GM18508 (cell line): Measurements from ENCODE around the gene FUCA1.
"Not testable (repeated sequence)": the region's sequence is repeated elsewhere in the genome, so short reads cannot be mapped to it uniquely, and the experiment has no call there.

Experiments used
- ATAC-seq: cut with Tn5 transposase; IDR thresholded peaks from one replicate; pipeline ENCODE4 v1.9.1; 2021; ENCODE audit warnings: moderate number of reproducible peaks; ENCODE audit not compliant: insufficient read depth, unreplicated experiment

FUCA1 gene

DNA sequence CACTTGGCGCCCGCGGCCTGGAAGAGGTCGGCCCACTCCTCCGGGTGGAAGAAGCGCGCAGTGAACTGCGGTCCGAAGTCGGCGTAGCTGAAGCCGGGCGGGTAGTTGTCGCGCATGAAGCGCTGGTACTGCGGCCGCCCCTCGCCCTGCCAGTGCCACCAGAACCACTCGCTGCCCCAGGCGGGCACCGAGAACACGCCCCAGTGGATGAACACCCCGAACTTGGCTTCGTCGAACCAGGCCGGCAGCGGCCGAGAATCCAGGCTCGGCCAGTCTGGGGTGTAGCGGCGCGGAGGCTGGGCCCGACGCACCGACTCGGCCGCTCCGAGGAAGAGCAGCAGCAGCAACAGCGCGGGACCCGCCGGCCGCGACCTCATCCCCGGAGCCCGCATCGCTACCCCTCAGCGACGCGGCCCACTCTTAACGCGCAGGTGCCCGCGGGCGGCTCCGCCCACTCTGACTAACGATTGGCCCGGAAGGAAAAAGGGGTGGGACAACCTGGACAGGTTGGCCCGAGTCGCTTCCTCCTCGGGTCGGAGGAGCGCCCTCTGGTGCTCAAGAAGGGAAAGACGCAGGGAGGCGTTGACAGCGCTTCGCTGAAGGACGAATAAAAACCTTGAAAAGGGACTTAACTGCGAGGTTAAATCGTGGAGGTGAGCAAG is at the start of gene FUCA1:
FUCA1 (minus strand) TSS at position 396 of the 662 bp plus-strand sequence; CDS start at position 392, 4 bp downstream.
- ATAC-seq = peak; percentile 51

DNA sequence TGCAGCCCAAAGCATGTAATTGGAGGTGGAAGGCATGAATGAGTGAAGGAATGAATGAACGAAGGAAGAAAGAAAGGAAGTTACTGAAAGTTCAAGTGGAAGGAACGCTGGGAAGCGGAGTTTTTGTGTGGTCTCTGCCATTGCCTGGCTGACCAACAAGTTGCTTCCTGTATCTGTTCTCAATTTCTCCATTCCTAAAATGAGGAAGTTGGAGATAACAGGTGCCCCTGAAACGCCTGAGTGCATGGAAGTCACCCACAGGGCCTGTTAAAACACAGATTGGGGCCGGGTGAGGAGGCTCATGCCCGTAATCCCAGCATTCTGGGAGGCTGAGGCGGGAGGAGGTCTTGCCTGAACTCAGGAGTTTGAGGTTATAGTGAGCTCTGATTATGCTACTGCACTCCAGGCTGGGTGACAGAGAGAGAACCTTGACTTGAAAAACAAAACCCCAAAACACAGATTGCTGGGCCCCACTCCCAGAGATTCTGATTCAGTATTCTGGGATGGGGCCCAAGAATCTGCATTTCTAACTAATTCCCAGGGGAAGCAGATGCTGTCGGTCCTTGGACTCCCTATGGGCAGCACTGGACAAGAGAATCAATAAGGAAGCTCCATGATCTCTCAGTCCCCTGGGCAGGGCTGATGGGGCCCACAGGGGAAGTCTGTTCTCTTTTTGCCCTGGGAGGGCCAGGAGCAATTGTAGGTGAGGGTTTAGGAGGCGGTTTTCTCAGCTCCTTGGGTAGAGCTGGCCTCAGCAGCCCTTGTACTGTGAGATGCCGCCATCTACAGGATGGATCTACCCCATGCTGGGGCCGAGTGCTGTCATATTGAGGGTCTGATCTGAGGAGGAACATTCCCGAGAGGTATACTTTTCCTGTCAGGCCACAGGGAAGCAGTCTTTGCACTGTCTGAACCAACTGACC is 48.4 kb upstream of the FUCA1 start:
- no peak for ATAC-seq

DNA sequence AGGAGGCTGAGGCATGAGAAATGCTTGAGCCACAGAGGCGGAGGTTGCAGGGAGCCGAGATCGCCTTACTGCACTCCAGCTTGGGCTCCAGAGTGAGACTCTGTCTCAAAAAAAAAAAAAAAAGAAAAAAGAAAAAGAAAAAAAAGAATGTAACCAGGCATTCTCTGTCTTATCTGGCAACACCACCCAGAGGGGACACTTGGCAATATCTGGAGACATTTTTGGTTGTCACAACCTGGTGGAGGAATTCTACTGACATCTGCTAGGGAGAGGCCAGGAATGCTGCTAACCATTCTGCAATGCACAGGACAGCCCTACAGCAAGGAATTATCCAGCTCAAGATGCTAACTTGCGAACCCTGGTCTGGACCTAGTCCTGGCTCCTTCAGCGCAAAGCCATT is 47.4 kb upstream of the FUCA1 start:
- ATAC-seq = no peak

DNA sequence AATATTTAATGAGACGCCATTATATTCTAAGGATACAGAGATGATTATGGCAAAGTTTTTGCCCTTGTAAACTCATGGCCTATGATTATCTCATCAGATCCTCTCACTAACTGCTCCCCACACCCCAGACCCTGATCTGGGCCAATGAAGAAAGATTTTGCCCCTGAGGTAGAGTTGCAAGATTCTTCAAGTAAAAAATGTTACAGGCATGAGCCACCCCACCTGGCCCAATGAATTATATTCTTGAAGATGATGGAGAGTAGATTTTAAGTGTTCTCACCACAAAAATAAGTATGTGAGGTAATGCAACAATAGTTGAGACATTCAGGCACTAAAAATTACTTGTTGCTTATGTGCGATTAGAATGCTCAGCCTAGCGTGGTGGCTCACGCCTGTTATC is 46.8 kb upstream of the FUCA1 start:
- no peak for ATAC-seq

DNA sequence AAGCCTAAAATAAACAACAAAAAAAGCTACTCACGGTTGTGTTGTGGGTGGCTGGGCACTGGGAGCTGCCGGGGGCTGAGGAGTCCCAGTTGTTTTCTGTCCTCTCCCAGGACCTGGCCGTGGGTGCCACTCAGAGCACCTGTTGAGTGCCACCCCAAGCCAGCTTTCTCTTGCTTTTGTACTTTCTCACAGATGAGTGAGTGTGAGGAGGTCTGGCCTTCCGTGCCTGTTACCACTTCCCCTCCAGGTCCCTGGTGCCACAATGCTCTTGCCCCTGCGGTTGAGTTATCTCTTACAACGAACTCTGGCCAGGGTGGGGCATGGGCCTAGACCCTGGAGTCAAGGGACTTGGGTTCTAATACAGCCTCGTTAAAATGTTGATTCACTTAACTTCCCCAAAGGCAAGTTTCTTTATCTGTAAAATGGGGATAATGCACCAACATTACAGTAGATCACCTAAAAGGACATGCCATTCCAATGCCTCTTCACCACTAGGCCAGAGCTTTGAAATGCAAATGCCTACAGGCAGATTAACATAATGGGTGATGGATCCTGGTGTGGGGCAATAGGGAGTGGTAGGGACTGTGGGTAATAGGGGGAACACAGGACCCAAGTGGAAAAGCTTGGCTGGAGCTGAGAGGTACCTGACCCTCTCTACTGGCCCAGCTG is 45.3 kb upstream of the FUCA1 start, which contains the start of gene CNR2:
CNR2 (minus strand) TSS at position 151 of the 669 bp plus-strand sequence. CDS start 37,745 bp downstream, outside the sequence.
- ATAC-seq = no peak

DNA sequence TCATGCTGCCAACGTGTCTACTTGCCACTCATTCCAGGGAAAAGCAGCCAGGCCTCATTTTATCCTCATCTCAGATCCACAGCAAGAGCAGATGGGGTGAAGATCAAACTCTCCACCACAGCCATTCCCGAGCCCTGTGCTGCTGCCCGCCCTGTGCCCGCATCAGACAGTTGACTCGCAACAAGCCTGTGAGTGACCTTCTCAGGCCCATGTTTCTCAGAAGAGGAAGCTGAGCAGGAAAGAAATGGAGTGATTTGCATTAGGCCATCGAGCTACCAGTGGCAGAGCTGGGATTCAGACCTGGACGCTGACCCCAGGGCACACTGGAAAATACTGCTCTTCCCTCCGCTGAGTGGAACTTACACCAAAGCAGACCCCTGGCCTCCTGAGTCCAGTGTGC is 43.8 kb upstream of the FUCA1 start:
- no peak for ATAC-seq

DNA sequence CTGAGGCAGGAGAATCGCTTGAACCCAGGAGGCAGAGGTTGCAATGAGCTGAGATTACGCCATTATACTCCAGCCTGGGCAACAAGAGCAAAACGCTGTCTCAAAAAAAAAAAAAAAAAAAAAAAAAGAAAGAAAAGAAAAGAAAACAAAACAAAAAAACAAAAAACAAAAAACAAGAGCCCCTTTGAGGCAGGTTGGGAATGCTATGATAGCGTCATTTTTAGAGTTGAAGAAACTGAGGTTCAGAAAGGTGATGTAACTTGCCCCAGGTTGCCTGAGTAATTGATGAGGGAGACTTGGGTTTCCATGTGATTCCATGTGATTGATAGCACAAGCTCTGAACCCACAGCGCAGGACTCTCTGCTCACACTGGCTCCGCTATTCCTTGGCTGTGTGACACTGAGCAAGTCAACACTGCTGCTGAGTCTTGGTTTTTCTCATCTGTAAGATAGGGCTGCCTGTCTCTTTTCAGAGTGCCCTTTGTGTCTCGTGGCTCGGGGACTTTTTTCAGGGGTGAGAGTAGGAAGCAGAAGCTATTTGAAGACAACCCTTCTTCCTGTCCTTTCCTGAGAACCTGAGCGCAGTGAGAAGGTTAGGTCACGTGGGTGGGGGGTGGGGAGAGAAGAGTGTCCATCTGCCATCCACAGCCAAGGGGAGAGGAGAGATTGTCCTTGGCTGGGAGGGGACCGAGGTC is 42.6 kb upstream of the FUCA1 start:
- ATAC-seq = no peak

DNA sequence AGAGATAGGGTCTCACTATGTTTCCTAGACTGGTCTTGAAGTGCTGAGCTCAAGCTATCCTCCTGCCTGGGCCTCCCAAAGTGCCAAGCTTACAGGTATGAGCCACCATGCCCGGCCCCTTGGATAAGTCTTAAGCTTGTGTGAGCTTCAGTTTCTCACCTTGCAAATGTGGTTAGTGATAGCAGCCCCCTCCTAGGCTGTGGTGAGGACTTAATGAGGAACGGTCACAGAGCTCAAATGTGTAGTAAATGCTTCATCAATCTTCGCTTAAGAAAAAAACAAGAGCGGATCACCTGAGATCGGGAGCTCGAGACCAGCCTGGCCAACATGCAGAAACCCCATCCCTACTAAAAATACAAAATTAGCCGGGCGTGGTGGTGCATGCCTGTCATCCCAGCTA is 42.1 kb upstream of the FUCA1 start:
- ATAC-seq = no peak

DNA sequence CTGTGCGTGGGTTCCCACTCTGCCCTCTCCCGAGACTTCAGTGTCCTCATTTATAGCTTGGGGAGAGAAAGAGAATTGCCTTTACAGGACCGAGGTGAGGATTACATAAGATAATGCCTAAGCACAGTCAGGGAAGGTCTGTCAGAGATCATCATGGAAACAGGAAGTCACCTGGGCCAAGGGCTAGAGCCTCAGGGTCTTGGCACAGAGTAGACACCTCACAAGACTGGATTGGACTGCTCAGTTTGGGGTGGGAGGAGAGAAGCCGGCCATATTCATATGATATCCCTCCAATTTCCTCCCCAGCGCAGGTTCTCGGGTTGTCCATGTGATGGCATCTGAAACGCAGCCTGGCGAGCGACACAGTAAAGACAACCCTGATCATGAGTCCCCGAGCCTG is 41.3 kb upstream of the FUCA1 start:
- no peak for ATAC-seq

DNA sequence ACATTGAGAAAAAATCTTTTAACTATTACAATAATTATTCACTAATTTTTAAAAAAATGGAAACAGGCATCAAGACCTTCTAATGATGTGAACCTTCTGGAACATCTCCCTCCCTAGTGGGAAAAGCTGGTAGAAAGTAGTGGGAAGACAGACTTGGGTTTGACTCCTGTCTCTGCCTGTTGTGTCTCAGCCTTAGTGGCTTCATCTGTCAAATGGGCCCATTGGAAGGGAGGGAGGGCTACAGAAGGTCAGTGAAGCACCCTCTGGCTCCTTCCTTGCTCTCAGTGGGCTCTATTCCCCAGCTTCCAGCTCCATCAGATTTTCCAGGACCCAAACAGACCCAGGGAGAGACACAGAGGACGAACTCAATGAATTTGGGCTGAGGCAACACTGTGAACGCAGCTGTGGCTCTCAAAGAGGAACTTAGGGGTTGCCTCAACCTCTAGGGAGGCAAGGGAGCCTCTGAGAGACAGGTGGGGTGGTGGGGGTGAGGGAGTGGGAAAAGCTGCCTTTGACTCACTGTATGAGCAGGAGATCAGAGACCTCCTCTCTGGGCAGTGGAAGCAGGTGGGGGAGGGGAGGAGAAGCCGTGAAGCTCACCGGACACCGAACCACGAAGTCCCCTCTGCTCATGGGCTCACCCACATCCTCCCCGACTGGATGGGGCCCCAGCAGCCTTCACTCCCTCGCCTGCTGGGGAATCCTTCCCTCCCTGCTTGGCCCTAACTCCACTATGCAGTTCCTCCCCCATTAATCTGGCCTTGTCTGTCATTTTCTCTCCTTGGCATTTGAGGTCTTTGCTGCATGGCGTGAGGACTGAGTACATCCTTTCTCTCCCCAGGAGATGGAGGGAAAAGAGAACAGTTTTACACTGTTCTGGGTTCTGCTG is 40.6 kb upstream of the FUCA1 start:
- ATAC-seq = no peak

DNA sequence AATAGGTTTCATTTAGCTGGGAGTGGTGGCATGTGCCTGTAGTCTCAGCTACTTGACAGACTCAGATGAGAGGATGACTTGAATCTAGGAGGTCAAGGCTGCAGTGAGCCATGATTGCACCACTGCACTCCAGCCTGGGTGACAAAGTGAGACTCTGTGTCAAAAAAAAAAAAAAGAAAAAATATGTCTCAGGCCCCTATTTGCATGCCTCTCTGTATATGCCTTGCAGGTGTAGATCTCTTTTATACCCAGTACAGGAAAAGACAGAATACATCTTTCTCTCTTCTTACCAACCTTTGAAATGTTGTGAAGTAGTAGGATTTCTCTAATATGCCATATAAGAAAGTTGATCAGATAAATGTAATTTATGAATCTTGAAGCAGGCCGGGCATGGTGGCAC is 38.6 kb upstream of the FUCA1 start:
- no peak for ATAC-seq

DNA sequence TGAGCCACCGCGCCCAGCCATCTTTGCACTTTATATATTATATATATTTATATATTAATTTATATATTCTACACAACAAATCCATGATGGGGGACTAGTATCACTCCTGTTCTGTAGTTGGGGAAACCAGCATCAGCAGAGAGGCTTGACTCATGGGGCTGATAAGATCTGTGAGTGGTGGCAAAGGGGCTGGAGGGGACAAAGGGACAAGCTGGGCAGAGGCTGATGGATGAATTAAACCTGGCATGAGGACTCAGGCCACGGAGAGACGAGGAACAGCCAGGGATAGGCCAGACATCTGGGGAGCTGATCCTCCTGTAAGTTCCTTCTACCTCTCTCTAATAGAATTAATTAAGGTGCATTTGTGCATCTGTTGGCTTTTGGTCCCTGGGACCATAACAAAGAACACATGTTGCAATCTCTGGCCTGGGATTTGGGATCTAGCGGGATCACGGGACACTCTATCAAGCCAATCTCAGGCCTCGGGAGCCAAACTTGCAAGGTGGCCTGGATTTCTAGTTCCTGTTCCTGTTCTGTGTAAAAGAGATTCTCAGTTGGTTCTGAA is 37.5 kb upstream of the FUCA1 start:
- ATAC-seq = no peak

DNA sequence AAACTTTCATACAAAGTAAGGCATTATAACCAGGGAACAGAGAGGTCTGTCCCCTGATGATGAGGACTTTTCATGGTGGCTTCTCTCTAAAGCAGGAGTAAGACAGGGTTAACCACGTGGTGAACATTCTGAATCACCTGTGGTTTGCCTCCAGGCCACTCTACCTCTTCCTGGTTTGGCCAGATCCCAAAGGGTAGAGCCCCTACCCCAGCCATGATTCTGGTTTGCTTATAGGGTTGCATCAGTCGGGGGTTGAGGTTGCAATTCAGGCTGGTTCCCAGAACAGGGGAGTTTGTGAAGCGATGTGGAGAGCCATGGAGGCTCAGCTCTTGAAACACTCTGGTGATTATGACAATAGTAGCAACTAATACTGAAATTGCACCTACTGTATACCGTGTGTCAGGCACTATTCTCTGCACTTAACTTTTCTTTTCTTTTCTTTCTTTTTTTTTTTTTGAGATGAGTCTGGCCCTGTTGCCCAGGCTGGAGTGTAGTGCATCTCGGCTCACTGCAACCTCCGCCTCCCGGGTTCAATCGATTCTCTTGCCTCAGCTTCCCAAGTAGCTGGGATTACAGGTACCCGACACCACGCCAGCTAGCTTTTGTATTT is 36.8 kb upstream of the FUCA1 start:
- ATAC-seq = no peak

DNA sequence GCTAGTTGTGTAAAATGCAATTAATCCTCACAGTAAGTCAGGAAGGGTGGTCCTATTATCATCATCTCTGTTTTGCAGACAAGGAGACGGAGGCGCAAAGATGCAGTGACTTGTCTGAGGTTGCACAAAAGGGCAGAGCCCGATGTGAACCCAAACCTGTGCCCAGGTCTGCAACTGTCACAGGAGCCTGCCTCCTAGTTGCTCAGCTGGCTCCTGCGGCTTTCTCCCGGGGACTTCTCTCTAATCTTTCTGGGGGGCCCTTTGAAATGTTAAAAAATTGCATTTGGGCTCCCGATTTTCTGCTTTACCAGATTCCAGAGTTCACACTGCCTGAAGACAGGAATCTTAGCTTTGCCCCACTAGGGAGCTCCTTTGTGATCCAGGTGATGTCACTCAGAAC is 35.7 kb upstream of the FUCA1 start:
- ATAC-seq = no peak

DNA sequence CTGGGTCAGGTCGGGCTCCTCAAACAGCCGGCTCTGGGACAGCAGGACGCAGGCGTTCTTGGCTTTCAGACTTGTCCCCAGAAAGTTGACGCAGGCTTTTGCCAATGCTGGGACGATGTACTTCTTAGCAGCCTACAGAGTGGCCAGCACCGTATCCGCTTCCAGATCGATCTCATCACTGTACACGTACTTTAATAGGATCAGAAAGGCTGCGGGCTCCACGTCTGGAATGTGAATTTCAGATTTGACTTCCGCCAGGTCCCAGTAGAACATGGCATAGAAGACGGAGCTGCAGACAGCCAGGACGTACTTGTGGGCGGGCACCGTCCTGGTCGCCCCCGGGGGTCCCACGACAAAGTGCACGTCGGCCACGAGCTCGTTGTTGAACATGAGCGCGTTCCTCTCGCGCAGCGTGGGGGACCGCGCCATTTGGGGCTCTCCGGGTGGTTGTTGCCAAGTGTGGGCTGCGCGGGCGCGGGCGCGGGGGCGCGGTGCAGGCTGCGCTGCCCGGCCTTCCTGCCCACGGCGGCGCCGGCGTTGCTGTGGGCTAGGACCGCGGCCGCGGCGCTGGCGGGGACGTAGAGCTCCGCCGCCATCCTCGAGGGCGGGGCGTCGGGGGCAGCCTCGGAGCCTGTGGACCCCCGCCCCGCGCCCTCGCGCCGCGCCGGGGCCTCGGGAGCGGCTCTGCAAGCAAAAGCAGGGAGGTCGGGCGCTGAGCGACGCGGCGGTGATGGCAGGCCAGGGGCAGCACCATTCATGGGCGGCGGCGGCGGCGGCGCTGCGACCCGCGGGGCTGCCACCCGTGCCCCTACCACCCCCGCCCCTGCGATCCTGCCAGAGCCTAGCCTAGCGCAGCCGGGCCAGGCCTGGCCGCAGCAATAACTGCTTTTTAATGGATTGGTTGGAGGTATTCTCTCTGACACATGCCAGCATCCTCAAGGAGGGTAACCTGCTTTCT is 34.5 kb upstream of the FUCA1 start:
- ATAC-seq = no peak

DNA sequence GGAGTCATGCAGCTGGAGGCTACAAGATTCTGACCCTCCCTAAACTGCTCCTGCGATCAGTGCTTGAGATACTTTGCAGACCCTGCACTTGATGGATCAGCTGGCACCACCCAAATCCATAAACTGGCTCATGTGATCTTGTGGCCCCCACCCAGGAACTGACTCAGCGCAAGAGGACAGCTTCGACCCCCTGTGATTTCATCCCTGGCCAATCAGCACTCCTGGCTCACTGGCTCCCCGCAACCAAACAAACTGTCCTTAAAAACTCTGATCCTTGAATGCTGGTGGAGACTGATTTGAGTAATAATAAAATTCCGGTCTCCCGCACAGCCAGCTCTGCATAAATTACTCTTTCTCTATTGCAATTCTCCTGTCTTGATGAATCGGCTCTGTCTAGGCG is 31.9 kb upstream of the FUCA1 start:
- ATAC-seq = not testable (repeated sequence)

DNA sequence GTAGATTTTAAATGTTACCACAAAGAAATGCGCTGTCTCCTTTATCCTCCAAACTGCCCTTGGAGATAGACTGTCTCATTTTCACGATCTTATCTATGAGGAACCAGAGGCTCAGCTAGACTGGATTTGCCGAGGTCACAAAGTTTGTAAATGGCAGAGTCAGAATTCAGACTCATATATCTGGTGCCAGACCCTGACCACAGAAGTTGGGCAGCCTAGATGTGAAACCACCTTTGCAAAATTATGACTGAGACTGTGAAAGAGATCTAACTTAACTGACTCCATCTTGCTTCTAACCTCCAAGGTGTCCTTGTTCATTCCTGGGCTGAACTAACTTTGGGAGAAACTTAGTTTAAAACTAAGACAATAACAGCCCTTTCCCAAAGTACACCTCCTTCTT is 31.0 kb upstream of the FUCA1 start:
- no peak for ATAC-seq

DNA sequence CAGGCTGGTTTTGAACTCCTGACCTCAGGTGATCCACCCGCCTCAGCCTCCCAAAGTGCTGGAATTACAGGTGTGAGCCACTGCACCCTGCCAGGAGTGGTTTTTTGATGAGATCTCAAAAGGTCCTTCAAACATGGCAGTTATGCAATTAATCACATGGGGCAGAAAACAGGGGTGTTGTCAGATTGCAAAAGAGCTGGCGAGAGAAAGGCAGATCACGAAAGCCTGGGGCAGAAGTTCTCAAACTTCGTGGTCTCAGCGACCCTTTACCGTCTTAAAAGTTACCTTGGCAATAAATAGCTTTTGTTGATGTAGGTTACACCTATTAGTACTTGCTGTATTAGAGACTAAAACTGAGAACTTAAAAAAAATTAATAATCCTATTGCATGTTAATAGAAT is 29.0 kb upstream of the FUCA1 start:
- ATAC-seq = no peak
